PC-9 (cell line): ENCODE measurements around the gene SND1.

Experiments
- EZH2 ChIP-seq: fragments of 200-600 bp; sonication (generic); IDR thresholded peaks from 2 replicates; pipeline ENCODE4 v1.8.0; 2017; ENCODE audit warnings: antibody characterized with exemption, low read depth
- TF ChIP-seq, protein P1 (sequence below): fragments of 200-600 bp; sonication (generic); conservative IDR thresholded peaks from 2 replicates; pipeline ENCODE4 v1.6.1; 2017; ENCODE audit warnings: mixed run types, antibody characterized with exemption, mild to moderate bottlenecking, moderate library complexity

DNA sequence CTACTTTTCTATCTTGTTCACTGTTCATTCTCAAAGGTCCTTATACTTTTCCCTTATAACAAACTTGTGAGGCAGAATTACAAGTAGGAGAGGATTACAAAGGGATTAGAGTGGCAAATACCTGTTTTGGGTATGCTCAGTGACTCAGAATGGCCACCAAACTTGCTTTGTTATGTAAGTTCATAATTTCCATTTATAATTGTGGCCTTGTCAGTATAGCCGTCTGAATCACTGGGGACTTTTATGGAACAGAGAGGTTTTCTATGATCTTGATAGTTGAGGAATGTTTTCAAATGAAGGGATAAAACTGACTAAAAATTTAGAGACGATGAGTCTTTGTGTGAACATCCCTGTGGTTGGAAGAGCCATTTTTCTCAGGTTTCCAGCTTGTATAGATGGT lies 116.2 kb downstream of the SND1 start:
- TF ChIP-seq, protein P1, sequence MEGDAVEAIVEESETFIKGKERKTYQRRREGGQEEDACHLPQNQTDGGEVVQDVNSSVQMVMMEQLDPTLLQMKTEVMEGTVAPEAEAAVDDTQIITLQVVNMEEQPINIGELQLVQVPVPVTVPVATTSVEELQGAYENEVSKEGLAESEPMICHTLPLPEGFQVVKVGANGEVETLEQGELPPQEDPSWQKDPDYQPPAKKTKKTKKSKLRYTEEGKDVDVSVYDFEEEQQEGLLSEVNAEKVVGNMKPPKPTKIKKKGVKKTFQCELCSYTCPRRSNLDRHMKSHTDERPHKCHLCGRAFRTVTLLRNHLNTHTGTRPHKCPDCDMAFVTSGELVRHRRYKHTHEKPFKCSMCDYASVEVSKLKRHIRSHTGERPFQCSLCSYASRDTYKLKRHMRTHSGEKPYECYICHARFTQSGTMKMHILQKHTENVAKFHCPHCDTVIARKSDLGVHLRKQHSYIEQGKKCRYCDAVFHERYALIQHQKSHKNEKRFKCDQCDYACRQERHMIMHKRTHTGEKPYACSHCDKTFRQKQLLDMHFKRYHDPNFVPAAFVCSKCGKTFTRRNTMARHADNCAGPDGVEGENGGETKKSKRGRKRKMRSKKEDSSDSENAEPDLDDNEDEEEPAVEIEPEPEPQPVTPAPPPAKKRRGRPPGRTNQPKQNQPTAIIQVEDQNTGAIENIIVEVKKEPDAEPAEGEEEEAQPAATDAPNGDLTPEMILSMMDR: no peak
- TF ChIP-seq EZH2: no peak
